Endothelial cell (in vitro differentiated cells): ENCODE measurements around the gene DPP10. TPM values are rescaled to one million over a fixed set of nuclear protein-coding genes. Genes with fewer than 3 reads are reported as not detected.

Source experiments
- DNase-seq: peaks from one replicate; pipeline ENCODE4 v3.0.0; 2021; ENCODE audit warnings: low spot score
- H3K27ac Mint-ChIP-seq: one replicate; pipeline ENCODE4 v1.8.0; 2021; ENCODE audit warnings: mixed read lengths, inconsistent platforms; ENCODE audit not compliant: unreplicated experiment
- H3K27me3 Mint-ChIP-seq: one replicate; pipeline ENCODE4 v1.8.0; 2021; ENCODE audit warnings: mild to moderate bottlenecking, moderate library complexity, mixed read lengths, inconsistent platforms; ENCODE audit not compliant: unreplicated experiment
- H3K36me3 Mint-ChIP-seq: one replicate; pipeline ENCODE4 v1.8.0; 2021; ENCODE audit warnings: mild to moderate bottlenecking, low read depth, mixed read lengths, inconsistent platforms; ENCODE audit not compliant: unreplicated experiment
- H3K4me1 Mint-ChIP-seq: one replicate; pipeline ENCODE4 v1.8.0; 2021; ENCODE audit warnings: mild to moderate bottlenecking, mixed read lengths, inconsistent platforms; ENCODE audit not compliant: unreplicated experiment
- H3K4me3 Mint-ChIP-seq: one replicate; pipeline ENCODE4 v1.8.0; 2021; ENCODE audit warnings: mild to moderate bottlenecking, mixed read lengths, inconsistent platforms; ENCODE audit not compliant: unreplicated experiment
- H3K9me3 Mint-ChIP-seq: one replicate; pipeline ENCODE4 v1.8.0; 2021; ENCODE audit warnings: mixed read lengths, inconsistent platforms; ENCODE audit not compliant: unreplicated experiment
- total RNA-seq: library from RNA; stranded (reverse); fragmentation: NEBNext Ultra II Directional; extraction: Animal tissue kit (Norgen Biotek cat#: 25700); gene quantifications from one replicate; pipeline ENCODE4 v1.2.1, GENCODE V29; 2021; ENCODE audit not compliant: unreplicated experiment
- TF ChIP-seq, protein P1 (sequence below): fragments of 200-600 bp; sonication (generic); IDR thresholded peaks from one replicate; pipeline ENCODE4 v1.5.0; 2021; ENCODE audit warnings: antibody characterized with exemption; ENCODE audit not compliant: unreplicated experiment

DPP10 gene
- total RNA-seq, 1 donor from 2014 or later = 3.3 TPM

DNA sequence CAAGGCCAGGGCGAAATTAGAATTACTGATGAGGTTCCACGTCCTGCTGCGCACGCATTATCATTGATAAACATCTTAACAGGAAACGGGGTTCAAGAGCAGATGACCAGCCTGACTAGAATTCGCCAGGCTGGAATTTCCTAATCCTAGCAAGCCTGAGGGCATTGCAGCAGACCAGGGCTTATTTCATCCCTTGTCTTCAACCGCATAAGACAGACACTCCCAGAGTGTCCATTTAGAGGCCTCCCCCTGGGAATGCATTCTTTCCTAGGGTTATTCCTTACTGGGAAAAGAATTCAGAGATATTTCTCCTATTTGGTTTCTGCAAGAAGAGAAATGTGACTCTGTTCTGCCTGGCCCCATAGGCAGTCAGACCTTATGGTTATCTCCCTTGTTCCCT lies 486.8 kb downstream of the DPP10 start:
- Mint-ChIP-seq H3K4me3 (no peak overlapping the region), H3K9me3 (peaks cover 21% of the 10 kb centered on the region), H3K27me3 (no peaks in the 10 kb centered on the region), H3K36me3 (no peaks in the 10 kb centered on the region), H3K4me1 (no peaks in the 10 kb centered on the region), H3K27ac (no peak overlapping the region)
- no peak for DNase-seq
- TF ChIP-seq, protein P1, sequence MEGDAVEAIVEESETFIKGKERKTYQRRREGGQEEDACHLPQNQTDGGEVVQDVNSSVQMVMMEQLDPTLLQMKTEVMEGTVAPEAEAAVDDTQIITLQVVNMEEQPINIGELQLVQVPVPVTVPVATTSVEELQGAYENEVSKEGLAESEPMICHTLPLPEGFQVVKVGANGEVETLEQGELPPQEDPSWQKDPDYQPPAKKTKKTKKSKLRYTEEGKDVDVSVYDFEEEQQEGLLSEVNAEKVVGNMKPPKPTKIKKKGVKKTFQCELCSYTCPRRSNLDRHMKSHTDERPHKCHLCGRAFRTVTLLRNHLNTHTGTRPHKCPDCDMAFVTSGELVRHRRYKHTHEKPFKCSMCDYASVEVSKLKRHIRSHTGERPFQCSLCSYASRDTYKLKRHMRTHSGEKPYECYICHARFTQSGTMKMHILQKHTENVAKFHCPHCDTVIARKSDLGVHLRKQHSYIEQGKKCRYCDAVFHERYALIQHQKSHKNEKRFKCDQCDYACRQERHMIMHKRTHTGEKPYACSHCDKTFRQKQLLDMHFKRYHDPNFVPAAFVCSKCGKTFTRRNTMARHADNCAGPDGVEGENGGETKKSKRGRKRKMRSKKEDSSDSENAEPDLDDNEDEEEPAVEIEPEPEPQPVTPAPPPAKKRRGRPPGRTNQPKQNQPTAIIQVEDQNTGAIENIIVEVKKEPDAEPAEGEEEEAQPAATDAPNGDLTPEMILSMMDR = no peak

DNA sequence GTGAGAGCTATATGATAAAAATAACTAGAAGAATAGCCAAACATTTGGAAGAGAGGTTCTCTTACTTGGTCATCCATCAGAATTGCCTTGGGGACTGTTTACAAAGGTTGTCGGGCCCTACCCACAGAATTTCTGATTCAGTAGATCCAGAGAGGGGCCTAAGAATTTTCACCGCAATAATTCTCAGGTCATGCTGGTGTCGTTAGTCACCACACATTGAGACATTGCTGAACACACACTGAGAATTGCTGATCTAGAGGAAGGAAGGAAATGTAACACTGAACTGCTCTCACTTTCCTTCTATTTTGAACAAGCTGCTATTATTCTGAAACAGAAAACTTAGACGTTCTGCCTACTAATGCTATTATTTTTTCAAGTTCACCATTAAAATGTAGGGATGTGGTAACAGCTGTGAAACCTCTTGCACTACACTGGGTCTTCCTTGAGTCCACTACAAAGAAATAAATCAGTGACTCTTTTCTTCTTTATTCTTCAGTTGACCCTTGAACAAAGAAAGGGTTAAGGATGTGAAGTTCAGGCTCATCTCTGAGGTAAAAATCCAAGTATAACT lies 491.3 kb downstream of the DPP10 start:
- TF ChIP-seq, protein P1 = no peak
- H3K4me1 Mint-ChIP-seq = no peaks in the 10 kb centered on the region

DNA sequence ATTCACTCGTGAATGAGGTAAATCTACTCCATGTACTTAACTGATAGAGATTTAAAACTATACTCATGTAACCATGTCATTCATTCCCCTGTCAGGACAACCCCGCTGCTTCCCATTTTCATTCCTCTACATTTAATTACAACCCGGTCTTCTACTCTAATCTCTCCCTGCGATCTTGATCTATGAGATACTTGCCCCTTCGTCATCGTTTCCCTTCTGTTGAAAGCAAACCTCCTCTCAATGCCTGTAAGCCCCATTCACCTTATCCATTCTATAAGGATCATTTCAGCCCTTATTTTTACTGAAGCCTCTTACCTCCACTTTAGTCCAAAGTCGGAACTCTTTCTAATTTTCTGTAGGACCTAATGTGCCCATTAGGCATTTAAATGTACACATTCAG lies 492.6 kb downstream of the DPP10 start:
- Mint-ChIP-seq H3K27ac (no peak overlapping the region), H3K4me3 (no peak overlapping the region), H3K27me3 (no peaks in the 10 kb centered on the region), H3K4me1 (no peaks in the 10 kb centered on the region), H3K36me3 (no peaks in the 10 kb centered on the region), H3K9me3 (no peaks in the 10 kb centered on the region)
- TF ChIP-seq, protein P1 = no peak
- no peak for DNase-seq

More for the DNA sequence above, 491.3 kb downstream of the DPP10 start:
- H3K27ac Mint-ChIP-seq = no peak overlapping the region
- H3K27me3 Mint-ChIP-seq = no peaks in the 10 kb centered on the region
- no peak for DNase-seq
- H3K36me3 Mint-ChIP-seq = no peaks in the 10 kb centered on the region
- H3K9me3 Mint-ChIP-seq = peaks cover 5% of the 10 kb centered on the region
- H3K4me3 Mint-ChIP-seq = no peak overlapping the region

DNA sequence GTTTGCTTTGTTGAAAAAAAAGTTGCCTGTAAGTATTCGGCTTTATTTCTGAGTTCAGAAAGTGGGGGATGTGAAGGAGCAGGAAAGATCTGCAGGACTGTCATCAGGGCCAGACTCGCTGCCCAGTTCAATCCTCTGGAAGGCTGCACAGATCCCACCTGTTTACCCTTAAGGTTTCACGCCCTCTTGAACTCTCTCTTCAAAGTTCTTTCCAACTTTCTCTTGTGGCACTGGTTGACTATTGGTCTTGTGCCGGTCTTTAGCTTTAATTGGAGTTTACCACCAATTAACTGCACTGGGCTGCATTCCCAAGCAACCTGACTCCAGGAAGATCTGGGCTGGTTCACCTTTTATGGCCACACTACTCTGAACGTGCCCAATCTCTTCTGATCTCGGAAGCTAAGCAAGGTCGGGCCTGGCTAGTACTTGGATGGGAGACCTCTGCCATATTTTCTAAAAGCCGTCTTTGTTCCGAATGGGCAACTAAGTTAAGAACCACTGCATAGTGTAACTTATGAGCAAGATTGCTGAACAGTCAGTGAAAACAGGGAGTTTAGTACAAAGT lies 495.0 kb downstream of the DPP10 start:
- no peak overlapping the region for H3K4me3 Mint-ChIP-seq
- H3K9me3 Mint-ChIP-seq = no peaks in the 10 kb centered on the region
- DNase-seq = no peak
- no peaks in the 10 kb centered on the region for H3K27me3 Mint-ChIP-seq
- TF ChIP-seq, protein P1 = no peak
- H3K36me3 Mint-ChIP-seq = no peaks in the 10 kb centered on the region
- no peaks in the 10 kb centered on the region for H3K4me1 Mint-ChIP-seq
- no peak overlapping the region for H3K27ac Mint-ChIP-seq

DNA sequence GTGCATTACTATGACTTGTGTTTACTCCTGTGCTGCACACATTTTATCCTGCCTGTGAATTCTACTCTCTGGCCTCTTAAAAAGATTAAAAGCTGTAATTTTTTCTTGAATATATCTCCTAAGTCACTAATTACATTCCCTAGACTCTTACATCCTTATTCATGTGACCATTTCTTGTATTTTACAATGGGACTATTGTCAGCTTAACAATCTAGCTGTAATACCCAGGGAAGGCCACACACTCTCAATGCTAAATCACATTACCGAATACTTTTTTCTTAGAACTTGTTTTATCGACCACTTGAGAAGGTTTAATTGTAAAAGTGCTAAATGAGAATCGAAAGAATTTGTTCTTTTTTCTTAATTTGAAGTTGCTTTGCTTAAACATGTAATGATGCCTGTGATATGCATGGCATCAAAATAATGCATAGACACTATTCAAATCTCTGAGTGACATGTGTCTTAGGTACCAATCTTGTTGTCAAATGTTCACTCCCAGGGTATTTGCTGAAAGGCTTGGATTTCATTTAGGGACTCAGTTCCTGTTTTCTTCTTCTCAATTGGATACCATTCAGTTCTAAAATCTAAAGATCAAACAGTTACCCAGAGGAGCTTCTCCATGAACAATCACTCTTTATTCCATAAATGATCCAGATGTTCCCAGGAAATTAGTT lies 498.5 kb downstream of the DPP10 start:
- TF ChIP-seq, protein P1 = no peak
- Mint-ChIP-seq H3K9me3 (no peaks in the 10 kb centered on the region), H3K27me3 (peaks cover 2% of the 10 kb centered on the region), H3K36me3 (no peaks in the 10 kb centered on the region), H3K27ac (no peak overlapping the region), H3K4me3 (no peak overlapping the region), H3K4me1 (no peaks in the 10 kb centered on the region)
- no peak for DNase-seq
